ENCODE measurements around the gene UGDH.
"Not testable (repeated sequence)": the region's sequence is repeated elsewhere in the genome, so short reads cannot be mapped to it uniquely, and the experiment has no call there.

DNA sequence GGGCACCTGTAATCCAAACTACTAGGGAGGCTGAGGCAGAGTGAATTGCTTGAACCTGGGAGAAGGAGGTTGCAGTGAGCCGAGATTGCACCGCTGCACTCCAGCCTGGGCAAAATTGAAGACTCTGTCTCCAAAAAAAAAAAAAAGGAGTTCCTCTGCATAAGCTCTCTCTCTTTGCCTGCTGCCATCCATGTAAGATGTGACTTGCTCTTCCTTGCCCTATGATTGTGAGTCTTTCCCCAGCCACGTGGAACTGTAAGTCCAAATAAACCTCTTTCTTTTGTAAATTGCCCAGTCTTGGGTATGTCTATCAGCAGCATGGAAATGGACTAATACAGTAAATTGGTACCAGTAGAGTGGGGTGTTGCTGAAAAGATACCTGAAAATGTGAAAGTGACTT is 5.0 kb upstream of the UGDH start:
- TF ChIP-seq, protein P1, sequence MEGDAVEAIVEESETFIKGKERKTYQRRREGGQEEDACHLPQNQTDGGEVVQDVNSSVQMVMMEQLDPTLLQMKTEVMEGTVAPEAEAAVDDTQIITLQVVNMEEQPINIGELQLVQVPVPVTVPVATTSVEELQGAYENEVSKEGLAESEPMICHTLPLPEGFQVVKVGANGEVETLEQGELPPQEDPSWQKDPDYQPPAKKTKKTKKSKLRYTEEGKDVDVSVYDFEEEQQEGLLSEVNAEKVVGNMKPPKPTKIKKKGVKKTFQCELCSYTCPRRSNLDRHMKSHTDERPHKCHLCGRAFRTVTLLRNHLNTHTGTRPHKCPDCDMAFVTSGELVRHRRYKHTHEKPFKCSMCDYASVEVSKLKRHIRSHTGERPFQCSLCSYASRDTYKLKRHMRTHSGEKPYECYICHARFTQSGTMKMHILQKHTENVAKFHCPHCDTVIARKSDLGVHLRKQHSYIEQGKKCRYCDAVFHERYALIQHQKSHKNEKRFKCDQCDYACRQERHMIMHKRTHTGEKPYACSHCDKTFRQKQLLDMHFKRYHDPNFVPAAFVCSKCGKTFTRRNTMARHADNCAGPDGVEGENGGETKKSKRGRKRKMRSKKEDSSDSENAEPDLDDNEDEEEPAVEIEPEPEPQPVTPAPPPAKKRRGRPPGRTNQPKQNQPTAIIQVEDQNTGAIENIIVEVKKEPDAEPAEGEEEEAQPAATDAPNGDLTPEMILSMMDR (IDR thresholded peaks at IDR 0.05; ENCODE audit: insufficient read depth, low read length, poor library complexity, severe bottlenecking): not testable (repeated sequence)
- not testable (repeated sequence) for TF ChIP-seq EZH2phosphoT487 (conservative IDR thresholded peaks at IDR 0.05; ENCODE audit: low read length)

Measured in SU-DHL-6 (cell line).